Measurements from ENCODE around the gene NCAPD3. TPM values are rescaled to one million over a fixed set of nuclear protein-coding genes. Genes with fewer than 3 reads are reported as not detected.

Gene NCAPD3
- total RNA-seq, 1 experiment from 2014 or later, result 52.2 TPM

DNA sequence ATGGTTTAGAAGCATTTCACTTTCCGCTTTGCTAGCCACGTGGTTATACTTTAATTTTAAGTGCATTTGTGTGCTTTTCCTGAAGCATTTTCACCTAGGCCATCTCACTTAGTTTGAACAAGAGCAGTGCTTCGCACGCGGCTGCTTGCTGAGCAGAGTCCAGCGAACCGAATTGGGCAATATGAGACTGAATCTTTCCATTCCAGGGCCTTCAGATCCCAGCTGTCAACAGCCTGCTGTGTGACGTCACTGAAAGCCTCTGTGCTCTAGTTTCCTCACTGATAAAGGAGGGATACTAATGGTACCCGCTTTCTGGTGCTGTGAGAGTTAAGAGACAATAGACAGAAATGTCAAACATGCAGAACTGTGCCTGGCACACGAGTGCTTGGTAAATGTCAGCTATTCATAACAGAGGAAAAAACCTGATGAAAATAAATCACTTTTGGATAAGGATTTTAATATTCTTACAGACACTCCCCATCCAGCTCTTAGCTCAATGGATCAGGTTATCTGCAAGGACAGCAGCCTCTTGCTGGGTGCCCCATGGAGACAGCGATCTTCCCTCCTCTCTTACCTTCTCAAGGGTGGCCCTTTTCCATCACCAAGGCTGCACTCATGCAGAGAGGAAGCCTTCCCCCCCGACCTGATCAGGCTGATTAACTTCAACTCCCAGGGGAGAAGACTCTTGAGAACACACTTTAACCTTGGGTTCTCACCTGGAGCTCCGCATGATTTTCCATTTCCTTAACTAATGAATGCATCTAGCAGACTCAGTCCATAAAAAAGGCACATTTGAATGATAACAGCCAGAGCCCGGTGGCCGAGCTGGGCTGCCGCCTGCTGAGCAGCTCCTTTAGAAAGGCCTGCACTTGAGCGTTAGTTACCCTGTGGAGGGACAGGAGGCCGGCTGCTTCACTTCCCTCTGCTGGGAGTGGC, 48.9 kb upstream of the NCAPD3 start:
- peak overlapping the region; percentile 49 for H3K27ac ChIP-seq (ENCODE audit: insufficient read length, low read depth, low read length)
- no peak overlapping the region for H3K18ac ChIP-seq (ENCODE audit: insufficient read length, low read depth, low read length)
- H3K79me2 ChIP-seq (ENCODE audit: insufficient read depth, low read length), result peaks cover 12% of the 10 kb centered on the region; the same call in 1 of the 2 replicates
- H2AK5ac ChIP-seq (ENCODE audit: insufficient read length, low read length), result no peak overlapping the region
- H3K9me3 Mint-ChIP-seq, result no peaks in the 10 kb centered on the region; a peak in 2 of 5 replicates
- no peaks in the 10 kb centered on the region for H3K79me1 ChIP-seq (ENCODE audit: insufficient read depth, low read depth, low read length, poor library complexity, severe bottlenecking)
- no peaks in the 10 kb centered on the region for H3K27me3 ChIP-seq (ENCODE audit: insufficient read depth, low read length)
- no peak overlapping the region for H2AFZ ChIP-seq (ENCODE audit: low read length)
- H3T11ph ChIP-seq (ENCODE audit: low read length), result no peak overlapping the region
- H3K23ac ChIP-seq (ENCODE audit: insufficient read length, low read depth, low read length), result no peak overlapping the region
- H2BK12ac ChIP-seq (ENCODE audit: insufficient read length, low read depth, low read length), result no peak overlapping the region
- H3K4me1 Mint-ChIP-seq, result peaks cover 54 to 68% of the 10 kb centered on the region in 2 experiments
- no peaks in the 10 kb centered on the region for H3K9me3 ChIP-seq (ENCODE audit: control insufficient read depth, low read depth, low read length)
- no peak overlapping the region for H3K9ac ChIP-seq (ENCODE audit: extremely low read depth, insufficient read length, low read length)
- peaks cover 13% of the 10 kb centered on the region for H3K4me1 ChIP-seq (ENCODE audit: insufficient read depth, low read length)
- no peak overlapping the region for H3K4ac ChIP-seq (ENCODE audit: low read depth, low read length)
- WGBS (ENCODE audit: extremely low coverage, insufficient read length, low lambda C conversion rate), result no CpG with 5 or more reads among the region's 18 CpGs
- H3K56ac ChIP-seq (ENCODE audit: insufficient read length, low read depth, low read length), result no peak overlapping the region
- no peak overlapping the region for H4K91ac ChIP-seq (ENCODE audit: insufficient read length, low read depth, low read length)
- no peak overlapping the region for H4K8ac ChIP-seq (replicated peaks; ENCODE audit: insufficient read length, low read depth, low read length)
- no peaks in the 10 kb centered on the region for H4K20me1 ChIP-seq (ENCODE audit: control insufficient read depth, insufficient read depth, insufficient read length)
- peak overlapping the region; percentile 96 to 99 for H3K4me3 Mint-ChIP-seq
- TF ChIP-seq CTCF (conservative IDR thresholded peaks at IDR 0.05), result no peak
- peak; percentile 87 for DNase-seq
- no peak overlapping the region for H2BK20ac ChIP-seq (ENCODE audit: low read depth, low read length, poor library complexity, severe bottlenecking)
- H3K4me2 ChIP-seq (ENCODE audit: insufficient read depth, insufficient read length, low read length), result peak overlapping the region; percentile 86
- H3K23me2 ChIP-seq (ENCODE audit: insufficient read length, low read depth, low read length, poor library complexity, severe bottlenecking), result peaks cover 19% of the 10 kb centered on the region
- no peak overlapping the region for H2BK5ac ChIP-seq (ENCODE audit: insufficient read length, low read length)
- H3K27ac Mint-ChIP-seq, result peak overlapping the region; percentile 91 to 96 (median 93)
- H3K14ac ChIP-seq (ENCODE audit: insufficient read depth, low read length), result no peak overlapping the region
- H4K5ac ChIP-seq (ENCODE audit: insufficient read length, low read depth, low read length), result no peak overlapping the region
- H3K27me3 Mint-ChIP-seq (ENCODE audit: low read depth), result peaks cover 10% of the 10 kb centered on the region
- H2BK15ac ChIP-seq (ENCODE audit: low read depth, low read length), result no peak overlapping the region
- peaks cover 0 to 2% (median 1%) of the 10 kb centered on the region in 3 experiments; a peak in 3 of 7 replicates for H3K36me3 Mint-ChIP-seq (ENCODE audit: insufficient read depth in 1 of 3, low read depth in 3 of 3)
- no peak overlapping the region for H2BK120ac ChIP-seq (ENCODE audit: low read depth, low read length, poor library complexity, severe bottlenecking)
